ENCODE measurements around the gene BUD31. TPM values are rescaled to one million over a fixed set of nuclear protein-coding genes. Genes with fewer than 3 reads are reported as not detected.

The BUD31 gene
- total and polyA plus RNA-seq, 2 experiments from 2014 or later: 77.1 to 247 TPM

- Mint-ChIP-seq H3K9me3 (no peaks in the 10 kb centered on the region), H3K4me1 (peaks cover 3% of the 10 kb centered on the region; the same call in 1 of the 3 replicates), H3K4me3 (no peak overlapping the region), H3K27ac (no peak overlapping the region), H3K36me3 (ENCODE audit: low read depth) (peaks cover 93% of the 10 kb centered on the region), H3K27me3 (ENCODE audit: insufficient read depth, low read depth, poor library complexity) (peaks cover 26% of the 10 kb centered on the region)
- H3K27me3 ChIP-seq (ENCODE audit: insufficient read depth): no peaks in the 10 kb centered on the region
- no peak overlapping the region for H3K4me3 ChIP-seq
- no peak for ATAC-seq
- H3K9me2 ChIP-seq (ENCODE audit: insufficient read depth): no peaks in the 10 kb centered on the region
- DNase-seq (ENCODE audit: low spot score): no peak
- H3K4me1 ChIP-seq (ENCODE audit: insufficient read depth): no peaks in the 10 kb centered on the region
- H3K79me2 ChIP-seq (replicated peaks; ENCODE audit: insufficient read depth): peaks cover 15% of the 10 kb centered on the region
- H3K27ac ChIP-seq (ENCODE audit: low read depth): no peak overlapping the region
- H3F3A ChIP-seq (replicated peaks; ENCODE audit: low read depth): peaks cover 25% of the 10 kb centered on the region
- peaks cover 35% of the 10 kb centered on the region for H3K36me3 ChIP-seq (ENCODE audit: insufficient read depth)
- H2AFZ ChIP-seq: no peak overlapping the region
- H4K20me1 ChIP-seq (replicated peaks; ENCODE audit: insufficient read depth): peaks cover 36% of the 10 kb centered on the region
- H3K4me2 ChIP-seq: no peak overlapping the region
- TF ChIP-seq CREB1 (CRISPR knock-in tag; IDR thresholded peaks at IDR 0.05; ENCODE audit: low read depth) (no peak), POLR2AphosphoS5 (IDR thresholded peaks at IDR 0.05; ENCODE audit: low read depth) (no peak), JUNB (IDR thresholded peaks at IDR 0.05; ENCODE audit: unreplicated experiment) (no peak), ETS1 (IDR thresholded peaks at IDR 0.05) (no peak), NANOG (IDR thresholded peaks at IDR 0.05; ENCODE audit: borderline replicate concordance) (no peak), REST (IDR thresholded peaks at IDR 0.05; ENCODE audit: unreplicated experiment) (no peak), ZNF114 (CRISPR knock-in tag; IDR thresholded peaks at IDR 0.05) (no peak)
Observed at GRCh38 chr7:99399597-99399996, 9.2 kb upstream of the BUD31 start.

GRCh38 chr7:99402854-99403253 is 5.9 kb upstream of the BUD31 start:
- peaks cover 15% of the 10 kb centered on the region for H3K4me1 Mint-ChIP-seq
- peaks cover 38% of the 10 kb centered on the region for H4K20me1 ChIP-seq (replicated peaks; ENCODE audit: insufficient read depth)
- peaks cover 72% of the 10 kb centered on the region for H3K36me3 Mint-ChIP-seq (ENCODE audit: low read depth)
- no peak for TF ChIP-seq ZNF462 (CRISPR knock-in tag; IDR thresholded peaks at IDR 0.05)
- no peak for TF ChIP-seq STAT1 (IDR thresholded peaks at IDR 0.05; ENCODE audit: unreplicated experiment)
- no peak for TF ChIP-seq ZNF114 (CRISPR knock-in tag; IDR thresholded peaks at IDR 0.05)
- no peak for TF ChIP-seq EZH2 (IDR thresholded peaks at IDR 0.05; ENCODE audit: low read depth, unreplicated experiment)
- TF ChIP-seq CREB1 (CRISPR knock-in tag; IDR thresholded peaks at IDR 0.05; ENCODE audit: low read depth): no peak
- no peak for TF ChIP-seq ZNF331 (CRISPR knock-in tag; IDR thresholded peaks at IDR 0.05; ENCODE audit: low read depth)

More at GRCh38 chr7:99402854-99403253, 5.9 kb upstream of the BUD31 start:
- H2AFZ ChIP-seq: no peak overlapping the region
- H3K27me3 Mint-ChIP-seq (ENCODE audit: insufficient read depth, low read depth, poor library complexity): peaks cover 21% of the 10 kb centered on the region
- H3K27me3 ChIP-seq (ENCODE audit: insufficient read depth): no peaks in the 10 kb centered on the region
- ATAC-seq: no peak
- H3K4me3 Mint-ChIP-seq: no peak overlapping the region; the same call in 2 of the 3 replicates
- DNase-seq (ENCODE audit: low spot score): no peak
- H3K9me2 ChIP-seq (ENCODE audit: insufficient read depth): no peaks in the 10 kb centered on the region
- peaks cover 25% of the 10 kb centered on the region for H3F3A ChIP-seq (replicated peaks; ENCODE audit: low read depth)
- H3K79me2 ChIP-seq (replicated peaks; ENCODE audit: insufficient read depth): peaks cover 48% of the 10 kb centered on the region
- peaks cover 30% of the 10 kb centered on the region for H3K36me3 ChIP-seq (ENCODE audit: insufficient read depth)
- H3K4me1 ChIP-seq (ENCODE audit: insufficient read depth): peaks cover 16% of the 10 kb centered on the region
- H3K27ac ChIP-seq (ENCODE audit: low read depth): no peak overlapping the region
- H3K4me2 ChIP-seq: no peak overlapping the region
- no peak overlapping the region for H3K4me3 ChIP-seq
- no peak overlapping the region for H3K27ac Mint-ChIP-seq
- no peaks in the 10 kb centered on the region for H3K9me3 Mint-ChIP-seq
